Measurements from ENCODE around the gene MAPK10.

DNA sequence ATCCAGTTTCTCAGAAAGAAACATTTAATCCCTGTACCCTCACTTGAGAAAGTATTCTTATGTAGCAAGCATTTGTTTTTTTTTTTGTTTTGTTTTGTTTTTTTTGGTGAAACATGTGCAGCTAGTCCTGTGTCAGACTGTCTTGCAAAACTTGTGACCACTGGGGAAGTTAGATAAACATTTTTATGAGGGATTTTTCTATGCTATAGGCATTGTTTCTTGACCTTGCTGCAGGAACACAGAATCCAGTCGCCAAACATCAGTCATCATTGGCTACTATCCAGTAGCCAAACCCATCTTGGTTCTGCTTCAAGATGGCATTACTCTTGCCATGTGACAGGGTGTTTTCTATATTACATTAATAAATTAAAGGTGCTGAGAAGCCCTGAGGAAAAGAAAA lies 7.7 kb upstream of the MAPK10 start:
- TF ChIP-seq, protein P1, sequence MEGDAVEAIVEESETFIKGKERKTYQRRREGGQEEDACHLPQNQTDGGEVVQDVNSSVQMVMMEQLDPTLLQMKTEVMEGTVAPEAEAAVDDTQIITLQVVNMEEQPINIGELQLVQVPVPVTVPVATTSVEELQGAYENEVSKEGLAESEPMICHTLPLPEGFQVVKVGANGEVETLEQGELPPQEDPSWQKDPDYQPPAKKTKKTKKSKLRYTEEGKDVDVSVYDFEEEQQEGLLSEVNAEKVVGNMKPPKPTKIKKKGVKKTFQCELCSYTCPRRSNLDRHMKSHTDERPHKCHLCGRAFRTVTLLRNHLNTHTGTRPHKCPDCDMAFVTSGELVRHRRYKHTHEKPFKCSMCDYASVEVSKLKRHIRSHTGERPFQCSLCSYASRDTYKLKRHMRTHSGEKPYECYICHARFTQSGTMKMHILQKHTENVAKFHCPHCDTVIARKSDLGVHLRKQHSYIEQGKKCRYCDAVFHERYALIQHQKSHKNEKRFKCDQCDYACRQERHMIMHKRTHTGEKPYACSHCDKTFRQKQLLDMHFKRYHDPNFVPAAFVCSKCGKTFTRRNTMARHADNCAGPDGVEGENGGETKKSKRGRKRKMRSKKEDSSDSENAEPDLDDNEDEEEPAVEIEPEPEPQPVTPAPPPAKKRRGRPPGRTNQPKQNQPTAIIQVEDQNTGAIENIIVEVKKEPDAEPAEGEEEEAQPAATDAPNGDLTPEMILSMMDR (IDR thresholded peaks at IDR 0.05), result no peak
- TF ChIP-seq POLR2AphosphoS5 (IDR thresholded peaks at IDR 0.05), result no peak
